Lung (tissue), 12 donors: Measurements from ENCODE around the gene ARRB2. TPM values are rescaled to one million over a fixed set of nuclear protein-coding genes. Genes with fewer than 3 reads are reported as not detected.

Experiments used
- ATAC-seq: fragments of 200-7000 bp; cut with Tn5 transposase; one replicate; pipeline ENCODE4 v1.9.1; 2020; ENCODE audit warnings: moderate number of reproducible peaks; ENCODE audit not compliant: insufficient read depth, low FRiP score
- DNase-seq, 3 donors: peaks; one replicate each; pipeline ENCODE4 v3.0.0-alpha.2; 2013 to 2017
- H3K27ac ChIP-seq, 2 donors: one replicate each; pipeline ENCODE4 v1.5.1; 2013; ENCODE audit warnings: mild to moderate bottlenecking in 2 of 2, moderate library complexity in 2 of 2, control low read depth in 1 of 2, inconsistent platforms in 1 of 2, low read depth in 1 of 2, low read length in 1 of 2
- H3K27me3 ChIP-seq, 3 donors: one replicate each; pipeline ENCODE4 v1.5.1; 2013; ENCODE audit warnings: low read length in 2 of 3; ENCODE audit not compliant: control insufficient read depth in 3 of 3, insufficient read depth in 3 of 3
- H3K36me3 ChIP-seq, 4 donors: one replicate each; pipeline ENCODE4 v1.5.1; 2013; ENCODE audit warnings: low read length in 4 of 4, mild to moderate bottlenecking in 1 of 4, moderate library complexity in 1 of 4; ENCODE audit not compliant: control insufficient read depth in 4 of 4, insufficient read depth in 4 of 4
- H3K4me1 ChIP-seq, 5 donors: one replicate each; pipeline ENCODE4 v1.5.1; 2013; ENCODE audit warnings: low read length in 5 of 5, mild to moderate bottlenecking in 2 of 5, moderate library complexity in 1 of 5; ENCODE audit not compliant: control insufficient read depth in 5 of 5, insufficient read depth in 5 of 5
- H3K4me3 ChIP-seq: one replicate; pipeline ENCODE4 v1.5.1; 2013; ENCODE audit warnings: mild to moderate bottlenecking, control low read depth, moderate library complexity
- H3K9ac ChIP-seq, 2 donors: one replicate each; pipeline ENCODE4 v1.5.1; 2013; ENCODE audit warnings: low read length in 2 of 2, control low read depth in 1 of 2; ENCODE audit not compliant: insufficient read depth in 1 of 2
- H3K9me3 ChIP-seq, 4 donors: one replicate each; pipeline ENCODE4 v1.5.1; 2013; ENCODE audit warnings: low read length in 3 of 4, mild to moderate bottlenecking in 1 of 4, moderate library complexity in 1 of 4; ENCODE audit not compliant: control insufficient read depth in 4 of 4, insufficient read depth in 3 of 4
- WGBS, 2 donors: extraction: QIAGEN DNeasy Blood & Tissue Kit; methylation state at CpG; one replicate each; pipeline ENCODE4 v1.1.7; 2013; 5-methylcytosine and 5-hydroxymethylcytosine counted together
- polyA plus RNA-seq, 2 donors: library from polyadenylated mRNA; stranded (reverse); fragments of 200-250 nt; gene quantifications; one replicate each; pipeline ENCODE4 v1.2.1, GENCODE V29; 2013
- total RNA-seq, 2 donors: library from RNA; depleted of rRNA in 1 of 2; stranded (reverse); fragments of >200 nt in 1 of 2; gene quantifications; one replicate each; pipeline ENCODE4 v1.2.1, GENCODE V29; 2014 to 2021
- TF ChIP-seq, protein P1 (sequence below): IDR thresholded peaks from 2 replicates; pipeline ENCODE4 v1.5.1; 2012; ENCODE audit warnings: mild to moderate bottlenecking; ENCODE audit errors: control extremely low read depth, extremely low read depth
- donor health status: control.
- donor health status: control.
- donor health status: Bipolar disorder and iron deficiency.
- donor health status: healthy.
- donor health status: DM: yes; HTN: yes; CAD: no.

ARRB2 gene
- total and polyA plus RNA-seq, 4 donors: 27.2 to 222 (median 142) TPM

DNA sequence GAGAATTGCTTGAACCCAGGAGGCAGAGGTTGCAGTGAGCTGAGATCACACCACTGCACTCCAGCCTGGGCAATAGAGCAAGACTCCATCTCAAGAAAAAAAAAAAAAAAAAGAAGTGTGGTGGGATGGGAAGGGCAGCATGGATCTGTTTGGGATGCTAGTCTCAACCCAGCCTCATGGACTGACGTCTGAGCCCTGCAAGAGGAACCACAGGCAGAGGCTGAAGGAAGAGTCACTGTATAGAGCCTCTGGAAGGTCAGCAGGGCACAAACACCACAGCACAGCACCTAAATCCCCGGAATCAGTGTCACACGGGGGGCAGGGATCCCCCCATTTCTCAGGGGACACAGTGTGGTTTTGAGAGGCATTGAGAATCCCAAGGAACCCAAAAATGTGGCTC, 40.2 kb downstream of the ARRB2 start:
- TF ChIP-seq, protein P1, sequence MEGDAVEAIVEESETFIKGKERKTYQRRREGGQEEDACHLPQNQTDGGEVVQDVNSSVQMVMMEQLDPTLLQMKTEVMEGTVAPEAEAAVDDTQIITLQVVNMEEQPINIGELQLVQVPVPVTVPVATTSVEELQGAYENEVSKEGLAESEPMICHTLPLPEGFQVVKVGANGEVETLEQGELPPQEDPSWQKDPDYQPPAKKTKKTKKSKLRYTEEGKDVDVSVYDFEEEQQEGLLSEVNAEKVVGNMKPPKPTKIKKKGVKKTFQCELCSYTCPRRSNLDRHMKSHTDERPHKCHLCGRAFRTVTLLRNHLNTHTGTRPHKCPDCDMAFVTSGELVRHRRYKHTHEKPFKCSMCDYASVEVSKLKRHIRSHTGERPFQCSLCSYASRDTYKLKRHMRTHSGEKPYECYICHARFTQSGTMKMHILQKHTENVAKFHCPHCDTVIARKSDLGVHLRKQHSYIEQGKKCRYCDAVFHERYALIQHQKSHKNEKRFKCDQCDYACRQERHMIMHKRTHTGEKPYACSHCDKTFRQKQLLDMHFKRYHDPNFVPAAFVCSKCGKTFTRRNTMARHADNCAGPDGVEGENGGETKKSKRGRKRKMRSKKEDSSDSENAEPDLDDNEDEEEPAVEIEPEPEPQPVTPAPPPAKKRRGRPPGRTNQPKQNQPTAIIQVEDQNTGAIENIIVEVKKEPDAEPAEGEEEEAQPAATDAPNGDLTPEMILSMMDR: no peak
- Histone ChIP-seq H3K27me3 (peaks cover 0 to 25% (median 7%) of the 10 kb centered on the region in 3 donors), H3K4me1 (no peaks in the 10 kb centered on the region), H3K9me3 (no peaks in the 10 kb centered on the region), H3K36me3 (no peaks in the 10 kb centered on the region), H3K4me3 (no peak overlapping the region), H3K27ac (peak overlapping the region in 1 of 2 donors; percentile 13), H3K9ac (no peak overlapping the region)
- ATAC-seq: no peak
- no peak for DNase-seq
- 53 to 59% methylated on average over 3 of the region's 3 CpGs for WGBS, 2 donors

DNA sequence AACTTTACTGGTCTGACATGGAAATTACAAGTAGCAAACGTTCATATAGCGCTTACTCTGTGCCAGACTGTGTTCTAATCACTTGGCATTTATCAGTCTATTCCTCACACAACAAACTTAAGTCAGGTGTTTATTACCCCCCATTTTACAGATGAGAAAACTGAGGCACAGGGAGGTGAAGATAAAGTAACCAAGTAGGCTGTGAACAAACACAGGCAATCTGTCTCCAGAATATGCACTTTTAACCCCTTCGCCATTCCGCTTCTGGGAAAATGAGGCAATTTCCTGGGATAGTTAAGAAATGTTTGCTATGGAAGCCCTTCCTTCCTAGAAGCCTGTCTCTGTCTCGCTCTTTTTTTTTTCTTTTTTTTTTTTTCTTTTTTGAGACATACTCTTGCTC, 41.5 kb downstream of the ARRB2 start:
- H3K27me3 ChIP-seq: peaks cover 0 to 23% (median 3%) of the 10 kb centered on the region in 3 donors
- WGBS, 2 donors: 45 to 57% methylated on average over 5 of the region's 5 CpGs
- TF ChIP-seq, protein P1: no peak
- no peak overlapping the region for H3K27ac ChIP-seq
- no peaks in the 10 kb centered on the region for H3K9me3 ChIP-seq
- ATAC-seq (no peak), DNase-seq (no peak)
- H3K4me1 ChIP-seq: no peaks in the 10 kb centered on the region
- H3K36me3 ChIP-seq: no peaks in the 10 kb centered on the region
- H3K4me3 ChIP-seq: no peak overlapping the region
- H3K9ac ChIP-seq: no peak overlapping the region

DNA sequence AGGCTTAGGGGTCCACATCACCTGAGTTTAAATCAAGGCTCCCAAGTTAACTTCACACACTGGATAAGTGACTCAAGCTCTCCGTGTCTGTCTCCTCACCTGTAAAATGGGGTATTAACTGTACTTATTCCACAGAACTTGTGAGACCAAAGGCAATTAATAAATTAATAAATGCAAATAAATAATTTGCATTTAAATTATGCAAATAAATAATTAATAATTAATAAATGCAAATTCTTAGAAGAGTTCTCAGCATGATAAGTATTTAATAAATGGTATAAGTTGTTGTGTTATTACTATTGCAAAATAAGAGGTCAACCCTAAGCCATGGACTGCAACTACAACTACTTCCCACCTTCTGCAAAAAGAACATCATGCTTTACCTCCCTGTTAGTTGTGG, 43.0 kb downstream of the ARRB2 start:
- 91 to 95% methylated on average over 1 of the region's 1 CpG for WGBS, 2 donors
- no peaks in the 10 kb centered on the region for H3K36me3 ChIP-seq
- H3K27ac ChIP-seq: no peak overlapping the region
- TF ChIP-seq, protein P1: no peak
- peaks cover 0 to 21% (median 6%) of the 10 kb centered on the region in 3 donors for H3K27me3 ChIP-seq
- H3K4me1 ChIP-seq: no peaks in the 10 kb centered on the region
- ATAC-seq (no peak), DNase-seq (no peak)
- no peaks in the 10 kb centered on the region for H3K9me3 ChIP-seq
- H3K9ac ChIP-seq: no peak overlapping the region
- H3K4me3 ChIP-seq: no peak overlapping the region

DNA sequence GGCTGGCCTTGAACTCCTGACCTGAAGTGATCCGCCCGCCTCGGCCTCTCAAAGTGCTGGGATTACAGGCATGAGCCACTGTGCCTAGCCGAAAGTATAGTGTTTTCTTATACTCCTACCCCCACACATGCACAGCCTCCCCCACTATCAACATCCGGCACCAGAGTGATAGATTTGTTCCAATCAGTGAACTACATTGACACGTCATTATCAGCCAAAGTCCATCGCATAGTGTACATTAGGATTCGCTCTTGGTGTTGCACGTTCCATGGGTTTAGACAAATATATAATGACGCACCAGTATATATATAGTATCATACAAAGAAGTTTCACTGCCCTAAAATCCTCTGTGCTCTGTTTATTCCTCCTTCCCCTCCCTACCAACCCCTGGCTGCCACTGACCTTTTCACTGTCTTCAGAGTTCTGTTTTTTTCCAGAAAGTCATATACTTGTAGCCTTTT, 49.4 kb downstream of the ARRB2 start:
- H3K4me1 ChIP-seq: no peaks in the 10 kb centered on the region

More for the DNA sequence above, 49.4 kb downstream of the ARRB2 start:
- Histone ChIP-seq H3K9ac (no peak overlapping the region), H3K27me3 (peaks cover 0 to 10% (median 5%) of the 10 kb centered on the region in 3 donors), H3K36me3 (no peaks in the 10 kb centered on the region), H3K27ac (no peak overlapping the region), H3K4me3 (no peak overlapping the region), H3K9me3 (no peaks in the 10 kb centered on the region)
- 75 to 85% methylated on average over 10 of the region's 10 CpGs for WGBS, 2 donors
- TF ChIP-seq, protein P1: no peak
- ATAC-seq (no peak), DNase-seq (peak in 1 of 3 donors; percentile 18)
